ENCODE results near the gene RAPGEF3. TPM values are rescaled to one million over a fixed set of nuclear protein-coding genes. Genes with fewer than 3 reads are reported as not detected.

Gene RAPGEF3
- total and polyA plus RNA-seq, 9 of the 15 experiments (the other 6 are each of a cell fraction or from before 2014, with no cell fraction given): 0.03 to 0.78 (median 0.37) TPM; not detected in 1

GRCh38 chr12:47742253-47742825 is 16.3 kb downstream of the RAPGEF3 start (continued):
- no peak for TF ChIP-seq ARID4B (CRISPR knock-in tag; IDR thresholded peaks at IDR 0.05)
- TF ChIP-seq SMC3 (conservative IDR thresholded peaks at IDR 0.05; ENCODE audit: insufficient read depth, low read depth, low read length): peak; percentile 93
- TF ChIP-seq PTRF (tag; IDR thresholded peaks at IDR 0.05): no peak
- no peak for TF ChIP-seq NFE2 (IDR thresholded peaks at IDR 0.05; ENCODE audit: low read depth)
- TF ChIP-seq NR1H2 (CRISPR knock-in tag; IDR thresholded peaks at IDR 0.05): no peak
- no peak for TF ChIP-seq CREB1 (IDR thresholded peaks at IDR 0.05)
- TF ChIP-seq CREB1 (CRISPR knock-in tag; IDR thresholded peaks at IDR 0.05): no peak
- TF ChIP-seq HDAC3 (IDR thresholded peaks at IDR 0.05; ENCODE audit: borderline replicate concordance, partially characterized antibody): no peak
- TF ChIP-seq FOXJ2 (tag; IDR thresholded peaks at IDR 0.05): 0 out of 2 replicates have a peak, but pooled peaks have one; percentile 45
- TF ChIP-seq CHAMP1 (IDR thresholded peaks at IDR 0.05): no peak
- TF ChIP-seq PHF20 (IDR thresholded peaks at IDR 0.05; ENCODE audit: partially characterized antibody): no peak
- TF ChIP-seq DDX20 (tag; IDR thresholded peaks at IDR 0.05; ENCODE audit: low read depth): no peak
- TF ChIP-seq ZNF124 (CRISPR knock-in tag; IDR thresholded peaks at IDR 0.05): no peak
- no peak for TF ChIP-seq PHF21A (IDR thresholded peaks at IDR 0.05; ENCODE audit: borderline replicate concordance, low read depth)
- TF ChIP-seq FOXA1 (IDR thresholded peaks at IDR 0.05; ENCODE audit: borderline replicate concordance): no peak
- TF ChIP-seq ZNF280A (IDR thresholded peaks at IDR 0.05; ENCODE audit: low read depth, partially characterized antibody): no peak
- peak; percentile 43; the same call in 1 of the 2 replicates for TF ChIP-seq NR2C2 (CRISPR knock-in tag; IDR thresholded peaks at IDR 0.05)
- TF ChIP-seq NR2C2 (tag; IDR thresholded peaks at IDR 0.05): no peak
- TF ChIP-seq CCAR2 (IDR thresholded peaks at IDR 0.05; ENCODE audit: low read depth, low read length): no peak
- TF ChIP-seq XRCC3 (IDR thresholded peaks at IDR 0.05): no peak
- TF ChIP-seq TRIM28 (IDR thresholded peaks at IDR 0.05): no peak
